Cerebellar nuclear complex (tissue), 1 donor: Measurements from ENCODE around the gene HYAL2.

ENCODE experiments used
- DNase-seq, 2 experiments: peaks; one replicate each; lab custom pipeline; 2025; lab: John Stamatoyannopoulos, UW

Gene HYAL2

GRCh38 chr3:50269460-50269859 lies 53.1 kb downstream of the HYAL2 start:
- no peak for DNase-seq

- no peak for DNase-seq
Measured at GRCh38 chr3:50268703-50269451, 53.7 kb downstream of the HYAL2 start, which contains the start of gene SEMA3B. SEMA3B (plus strand) TSS chr3:50269147; CDS start chr3:50269241, 94 bp downstream.

- DNase-seq: no peak
Measured at GRCh38 chr3:50268276-50268675, 54.3 kb downstream of the HYAL2 start.
